Frontal cortex (tissue), 4 donors: Measurements from ENCODE around the gene TTC39A. TPM values are rescaled to one million over a fixed set of nuclear protein-coding genes. Genes with fewer than 3 reads are reported as not detected.
A peak's percentile ranks its signal among the peaks of the same experiment; 100 is the strongest.
"Not testable (repeated sequence)": the region's sequence is repeated elsewhere in the genome, so short reads cannot be mapped to it uniquely, and the experiment has no call there.

ENCODE experiments used
- DNase-seq, 2 donors: peaks; one replicate each; pipeline ENCODE4 v3.0.0; 2012; ENCODE audit warnings: low spot score in 2 of 2
- FAIRE-seq: peaks from 2 replicates; lab custom pipeline; 2012; peaks lifted over from hg19 to GRCh38; lab: Jason Lieb, UNC
- total RNA-seq: library from RNA; depleted of rRNA; stranded (reverse); fragments of >200 nt; gene quantifications from one replicate; pipeline ENCODE4 v1.2.3, GENCODE V29; 2014
- donor health status: control.
- donor health status: control.
- donor health status: control.

The TTC39A gene
- total RNA-seq, 1 donor from 2014 or later, result 1.2 TPM

GRCh38 chr1:51281807-51282206 lies 48.6 kb downstream of the TTC39A start:
- FAIRE-seq (no peak), DNase-seq (no peak)

- no peak for FAIRE-seq
- DNase-seq, result no peak
Measured at GRCh38 chr1:51280321-51280978, 49.9 kb downstream of the TTC39A start.

- FAIRE-seq, result no peak
- no peak for DNase-seq
Measured at GRCh38 chr1:51276286-51276685, 54.1 kb downstream of the TTC39A start.

GRCh38 chr1:51274676-51275075 lies 55.7 kb downstream of the TTC39A start:
- DNase-seq (no peak), FAIRE-seq (no peak)

GRCh38 chr1:51272916-51273315 lies 57.4 kb downstream of the TTC39A start:
- DNase-seq, result no peak
- FAIRE-seq, result no peak

GRCh38 chr1:51270751-51271150 lies 59.6 kb downstream of the TTC39A start:
- no peak for DNase-seq
- FAIRE-seq, result no peak

- DNase-seq, result no peak
- no peak for FAIRE-seq
Measured at GRCh38 chr1:51268634-51269033, 61.7 kb downstream of the TTC39A start.

GRCh38 chr1:51266791-51267190 lies 63.6 kb downstream of the TTC39A start:
- FAIRE-seq (no peak), DNase-seq (no peak)

GRCh38 chr1:51266181-51266580 lies 64.2 kb downstream of the TTC39A start:
- DNase-seq (no peak), FAIRE-seq (no peak)

- DNase-seq (no peak), FAIRE-seq (no peak)
Measured at GRCh38 chr1:51265618-51266017, 64.7 kb downstream of the TTC39A start.

- FAIRE-seq (no peak), DNase-seq (peak in 1 of 2 donors; percentile 18)
Measured at GRCh38 chr1:51264451-51264850, 65.9 kb downstream of the TTC39A start.

- FAIRE-seq (no peak), DNase-seq (no peak)
Measured at GRCh38 chr1:51263147-51263877, 67.0 kb downstream of the TTC39A start.

GRCh38 chr1:51255331-51255730 lies 75.0 kb downstream of the TTC39A start:
- no peak for DNase-seq
- no peak for FAIRE-seq

GRCh38 chr1:51253691-51254090 lies 76.7 kb downstream of the TTC39A start:
- DNase-seq (no peak), FAIRE-seq (no peak)

GRCh38 chr1:51252366-51252765 lies 78.0 kb downstream of the TTC39A start:
- no peak for FAIRE-seq
- no peak for DNase-seq

GRCh38 chr1:51251165-51251564 lies 79.2 kb downstream of the TTC39A start:
- DNase-seq, FAIRE-seq: not testable (repeated sequence)

- FAIRE-seq, DNase-seq: not testable (repeated sequence)
Measured at GRCh38 chr1:51250729-51251128, 79.6 kb downstream of the TTC39A start.

GRCh38 chr1:51249445-51249844 lies 80.9 kb downstream of the TTC39A start:
- DNase-seq, result no peak
- no peak for FAIRE-seq

- FAIRE-seq, result no peak
- no peak for DNase-seq
Measured at GRCh38 chr1:51247499-51247898, 82.9 kb downstream of the TTC39A start.

GRCh38 chr1:51247022-51247421 lies 83.3 kb downstream of the TTC39A start:
- no peak for DNase-seq

GRCh38 chr1:51242546-51242945 lies 87.8 kb downstream of the TTC39A start:
- FAIRE-seq (no peak), DNase-seq (no peak)

More at GRCh38 chr1:51247022-51247421, 83.3 kb downstream of the TTC39A start:
- FAIRE-seq, result no peak
